HG03469 (cell line): ENCODE results near the gene HOXC9.

Experiments used
- ATAC-seq: cut with Tn5 transposase; IDR thresholded peaks from one replicate; pipeline ENCODE4 v1.9.1; 2021; ENCODE audit warnings: mild to moderate bottlenecking, moderate library complexity, moderate number of reproducible peaks; ENCODE audit not compliant: unreplicated experiment

HOXC9 gene

GRCh38 chr12:53998900-53999236, 1.1 kb upstream of the HOXC9 start:
- no peak for ATAC-seq

- ATAC-seq: no peak
These were observed 324 bp upstream of the HOXC9 start for GRCh38 chr12:53999559-54000115.

- ATAC-seq: no peak
These were observed 1.6 kb downstream of the HOXC9 start for GRCh38 chr12:54001283-54002187.

GRCh38 chr12:54002278-54002914, 2.4 kb downstream of the HOXC9 start:
- no peak for ATAC-seq

GRCh38 chr12:54002915-54003389, 3.0 kb downstream of the HOXC9 start:
- no peak for ATAC-seq

- no peak for ATAC-seq
These were observed 3.7 kb downstream of the HOXC9 start for GRCh38 chr12:54003625-54004024.

- no peak for ATAC-seq
These were observed 4.3 kb downstream of the HOXC9 start for GRCh38 chr12:54004063-54004840.

GRCh38 chr12:54004841-54005530, 5.0 kb downstream of the HOXC9 start:
- ATAC-seq: no peak

- ATAC-seq: no peak
These were observed 5.5 kb downstream of the HOXC9 start for GRCh38 chr12:54005531-54005852.

- no peak for ATAC-seq
These were observed 6.0 kb downstream of the HOXC9 start for GRCh38 chr12:54005853-54006558.

- no peak for ATAC-seq
These were observed 6.7 kb downstream of the HOXC9 start for GRCh38 chr12:54006559-54007220.

- no peak for ATAC-seq
These were observed 7.7 kb downstream of the HOXC9 start for GRCh38 chr12:54007538-54008259.

- no peak for ATAC-seq
These were observed 8.2 kb downstream of the HOXC9 start for GRCh38 chr12:54008260-54008552.

- ATAC-seq: no peak
These were observed 9.5 kb downstream of the HOXC9 start for GRCh38 chr12:54009171-54010052.

GRCh38 chr12:54010053-54010971, 10.4 kb downstream of the HOXC9 start:
- ATAC-seq: no peak

- ATAC-seq: no peak
These were observed 11.2 kb downstream of the HOXC9 start for GRCh38 chr12:54010972-54011664.
